Right renal cortex interstitium (tissue), 3 donors: ENCODE measurements around the gene CCDC39. TPM values are rescaled to one million over a fixed set of nuclear protein-coding genes. Genes with fewer than 3 reads are reported as not detected.
A peak's percentile ranks its signal among the peaks of the same experiment; 100 is the strongest.
"Not testable (repeated sequence)": the region's sequence is repeated elsewhere in the genome, so short reads cannot be mapped to it uniquely, and the experiment has no call there.

Source experiments
- DNase-seq, 3 donors: peaks; one replicate each; pipeline ENCODE4 v3.0.0-alpha.2; 2013; ENCODE audit warnings: low read depth in 3 of 3, low spot score in 2 of 3
- polyA plus RNA-seq, 3 donors: library from polyadenylated mRNA; unstranded; fragments of 120-200 nt; gene quantifications; one replicate each; pipeline ENCODE4 v1.2.1, GENCODE V29; 2013; ENCODE audit not compliant: insufficient read length in 3 of 3

Gene CCDC39
- polyA plus RNA-seq, 3 donors: 5.0 to 5.4 (median 5.2) TPM

DNA sequence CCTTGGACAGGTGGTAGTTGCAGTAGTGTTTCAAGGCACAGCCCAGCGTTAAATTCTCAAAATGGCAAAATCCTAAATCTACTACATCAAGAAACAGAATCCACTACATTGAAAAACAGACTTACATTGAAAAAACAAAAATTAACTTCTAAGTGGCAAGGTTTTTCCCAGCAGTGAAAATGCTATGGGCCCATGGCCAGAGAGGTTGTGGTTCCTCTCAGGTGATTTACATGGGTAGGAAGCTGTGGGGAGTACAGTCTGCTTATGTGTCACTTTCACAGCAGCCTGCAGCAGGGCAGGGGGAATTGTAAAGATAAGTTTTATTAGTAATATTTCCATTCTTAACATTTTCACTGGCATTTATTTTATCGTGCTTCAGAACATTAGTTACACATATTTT lies 52.4 kb downstream of the CCDC39 start:
- DNase-seq: no peak

DNA sequence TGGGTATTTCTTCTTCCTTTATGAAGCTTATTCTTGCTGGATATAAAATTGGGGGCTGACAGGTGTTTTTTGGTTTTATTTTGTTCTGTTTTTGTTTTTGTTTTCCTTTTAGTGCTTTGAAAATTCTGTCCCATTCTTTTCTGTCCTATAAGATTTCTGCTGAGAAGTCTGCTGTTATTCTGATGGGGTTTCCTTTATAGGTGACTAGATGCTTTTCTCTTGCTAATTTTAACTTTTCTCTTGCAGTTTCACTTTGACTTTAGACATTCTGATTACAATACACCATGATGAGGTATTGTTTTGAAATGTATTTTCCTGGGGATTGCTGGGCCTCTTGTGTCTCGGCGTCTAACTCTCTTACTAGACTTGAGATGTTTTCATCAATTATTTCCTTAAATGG lies 54.6 kb downstream of the CCDC39 start:
- DNase-seq: no peak

DNA sequence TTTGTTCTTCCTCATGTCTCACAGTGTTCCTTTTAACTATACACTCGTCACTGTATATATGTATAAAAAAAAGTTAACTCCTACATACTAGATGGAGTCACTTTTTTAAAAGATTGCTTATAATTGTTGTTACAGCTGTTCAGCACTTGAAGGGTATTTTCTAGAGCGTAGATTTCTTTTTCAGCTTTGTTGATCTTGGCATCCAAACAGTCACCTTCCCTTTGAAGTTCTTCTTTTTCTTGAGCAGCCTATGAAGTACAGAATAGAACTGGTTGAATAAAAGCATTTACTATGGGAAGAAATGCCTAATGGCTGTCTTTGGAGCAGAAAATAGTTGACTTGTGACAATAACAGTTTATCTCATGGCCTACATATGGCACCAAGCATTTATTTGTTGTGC lies 59.6 kb downstream of the CCDC39 start:
- no peak for DNase-seq

DNA sequence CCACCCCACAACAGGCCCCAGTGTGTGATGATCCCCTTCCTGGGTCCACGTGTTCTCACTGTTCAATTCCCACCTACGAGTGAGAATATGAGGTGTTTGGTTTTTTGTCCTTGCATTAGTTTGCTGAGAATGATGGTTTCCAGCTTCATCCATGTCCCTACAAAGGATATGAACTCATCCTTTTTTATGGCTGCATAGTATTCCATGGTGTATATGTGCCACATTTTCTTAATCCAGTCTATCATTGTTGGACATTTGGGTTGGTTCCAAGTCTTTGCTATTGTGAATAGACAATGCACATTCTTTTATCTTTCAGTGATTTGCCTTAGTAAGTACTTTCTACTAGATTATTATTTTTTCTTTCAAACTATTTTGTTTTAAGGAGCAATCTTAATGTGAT lies 60.7 kb downstream of the CCDC39 start:
- DNase-seq: not testable (repeated sequence)

DNA sequence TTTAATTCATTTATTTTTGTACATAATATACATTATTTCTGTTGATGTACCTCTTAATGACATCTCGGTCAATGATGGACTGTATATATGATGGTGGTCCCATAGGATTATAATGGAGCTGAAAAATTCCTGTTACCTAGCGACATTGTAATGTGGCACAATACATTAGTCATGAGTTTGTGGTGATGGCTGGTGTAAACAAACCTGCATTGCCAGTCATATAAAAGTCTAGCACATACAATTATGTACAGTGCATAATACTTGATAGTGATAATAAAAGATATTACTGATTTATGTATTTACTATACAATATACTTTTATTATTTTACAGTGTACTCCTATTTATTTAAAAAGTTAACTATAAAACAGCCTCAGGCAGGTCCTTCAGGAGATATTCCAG lies 62.2 kb downstream of the CCDC39 start:
- DNase-seq: no peak

DNA sequence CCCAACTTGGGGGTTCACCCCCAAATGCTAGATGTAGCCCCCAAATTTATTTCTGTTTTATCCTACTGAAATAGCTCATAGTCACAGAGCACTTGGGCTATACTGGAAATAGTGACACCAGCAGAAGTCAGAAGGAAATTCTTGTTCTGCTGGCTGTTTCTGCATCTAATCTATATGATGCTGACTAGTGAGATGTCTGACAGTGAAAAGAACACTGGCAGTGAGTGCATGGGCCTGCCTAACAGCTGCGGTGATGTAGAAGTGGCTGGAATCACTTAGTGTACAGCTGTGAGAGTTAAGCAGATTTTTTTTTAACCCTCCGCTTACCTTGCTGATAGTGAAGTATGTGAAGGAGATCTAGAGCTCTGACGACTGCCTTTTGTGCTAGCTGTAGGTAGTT lies 63.3 kb downstream of the CCDC39 start:
- DNase-seq: no peak

DNA sequence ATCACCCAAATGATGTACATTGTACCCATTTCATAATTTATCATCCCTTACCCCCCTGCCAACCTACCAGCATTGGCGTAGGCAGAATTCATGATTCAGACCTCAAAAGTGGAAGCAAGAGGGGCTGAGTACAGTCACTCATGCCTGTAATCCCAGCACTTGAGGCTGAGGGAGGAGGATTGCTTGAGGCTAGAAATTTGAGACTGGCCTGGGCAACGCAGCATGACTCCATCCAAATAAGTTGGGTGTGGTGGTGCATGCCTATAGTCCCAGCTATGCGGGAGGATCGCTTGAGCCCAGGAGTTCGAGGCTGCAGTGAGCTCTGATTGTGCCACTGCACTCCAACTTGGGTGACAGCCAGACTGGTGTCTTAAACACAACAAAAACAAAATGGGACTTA lies 66.9 kb downstream of the CCDC39 start:
- DNase-seq: no peak

DNA sequence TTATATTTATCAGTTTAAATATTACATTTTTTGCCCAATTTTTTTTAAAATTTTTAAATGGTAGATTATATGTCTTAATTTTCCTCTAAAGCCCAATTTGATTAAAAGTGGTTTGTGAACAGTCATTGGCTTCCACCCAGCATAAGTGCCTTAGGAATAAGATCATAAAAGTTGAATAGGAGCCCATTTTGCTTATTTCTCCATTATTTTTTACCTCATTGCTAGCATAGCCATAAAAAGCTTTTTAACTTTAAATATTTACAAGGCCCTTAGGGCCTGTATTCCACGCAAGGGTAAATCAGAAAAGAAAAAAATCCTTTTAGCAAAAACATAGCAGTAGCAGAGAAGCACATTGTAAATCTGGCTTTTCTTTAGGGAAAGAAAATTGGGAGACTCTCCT lies 68.3 kb downstream of the CCDC39 start:
- DNase-seq: no peak

DNA sequence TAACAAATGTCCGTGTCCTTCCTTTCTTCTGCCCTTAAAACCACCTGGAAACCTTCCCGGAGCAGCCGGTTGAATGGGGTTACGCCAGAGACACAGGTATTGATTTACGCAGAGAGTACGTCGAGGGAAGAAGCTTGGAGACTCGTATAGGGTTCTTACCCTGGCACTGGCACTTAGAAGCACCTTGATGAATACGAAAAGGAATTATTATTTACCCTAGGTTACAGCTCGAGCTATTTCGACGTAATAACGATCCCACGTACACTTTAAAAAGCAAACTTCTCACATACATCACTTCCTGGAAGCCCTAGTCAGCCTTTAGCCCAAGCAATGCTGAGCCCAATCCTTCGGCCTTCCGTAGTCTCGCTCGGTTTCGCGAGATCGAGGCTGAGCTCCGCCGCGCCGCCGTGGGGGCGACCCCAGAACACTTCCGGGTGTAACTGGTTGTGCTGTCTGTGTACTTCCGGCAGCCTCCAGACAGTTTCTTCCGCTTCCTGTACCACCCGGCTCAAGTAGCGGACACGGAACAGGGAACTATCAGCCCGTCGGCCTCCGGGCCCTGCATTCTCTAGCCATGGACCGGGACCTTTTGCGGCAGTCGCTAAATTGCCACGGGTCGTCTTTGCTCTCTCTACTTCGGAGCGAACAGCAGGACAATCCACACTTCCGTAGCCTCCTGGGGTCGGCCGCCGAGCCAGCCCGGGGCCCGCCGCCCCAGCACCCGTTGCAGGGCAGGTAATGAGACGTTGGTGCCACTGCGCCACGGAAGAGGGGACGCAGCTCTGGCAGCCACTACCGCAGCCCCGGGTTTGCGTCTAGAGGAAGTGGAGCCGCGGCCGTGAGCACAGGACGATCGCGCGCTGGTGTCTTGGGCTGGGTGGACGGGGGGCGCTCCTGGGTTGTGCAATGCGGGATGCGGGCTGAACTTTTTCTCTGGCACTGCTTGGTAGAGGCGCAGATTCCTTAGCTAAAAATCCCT lies 77.3 kb downstream of the CCDC39 start, which contains the start of gene TTC14:
TTC14 (plus strand) TSS at position 476 of the 979 bp plus-strand sequence; CDS start at position 575, 99 bp downstream.
- peak; percentile 72 to 83 (median 78) for DNase-seq

DNA sequence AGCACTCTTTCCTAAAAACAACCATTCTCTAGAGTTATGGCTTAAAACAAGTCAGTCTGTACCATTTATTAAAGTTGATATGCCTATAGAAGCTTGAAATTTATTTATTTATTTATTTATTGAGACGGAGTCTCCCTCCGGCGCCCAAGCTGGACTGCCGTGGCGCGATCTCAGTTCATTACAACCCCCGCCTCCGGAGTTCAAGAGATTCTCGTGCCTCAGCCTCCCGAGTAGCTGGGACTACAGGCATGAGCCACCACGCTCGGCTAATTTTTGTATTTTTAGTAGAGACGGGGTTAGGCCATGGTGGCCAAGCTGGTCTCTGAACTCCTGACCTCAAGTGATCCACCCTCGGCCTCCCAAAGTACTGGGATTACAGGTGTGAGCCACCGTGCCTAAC lies 78.8 kb downstream of the CCDC39 start:
- no peak for DNase-seq

DNA sequence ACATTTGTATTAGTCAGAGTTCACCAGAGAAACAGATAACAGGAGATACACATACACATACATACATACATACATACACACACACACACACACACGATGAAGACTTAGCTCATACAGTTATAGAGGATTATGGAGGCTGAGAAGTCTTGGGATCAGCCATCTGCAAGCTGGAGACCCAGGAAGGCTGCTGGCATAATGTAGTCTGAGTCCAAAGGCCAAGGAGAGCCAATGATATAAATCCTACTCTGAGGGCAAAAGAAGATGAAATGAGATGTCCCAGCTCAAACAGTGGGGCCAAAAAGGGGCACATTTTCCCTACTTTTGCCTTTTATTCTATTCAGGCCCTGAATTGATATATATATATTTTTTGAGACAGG lies 83.7 kb downstream of the CCDC39 start:
- no peak for DNase-seq

DNA sequence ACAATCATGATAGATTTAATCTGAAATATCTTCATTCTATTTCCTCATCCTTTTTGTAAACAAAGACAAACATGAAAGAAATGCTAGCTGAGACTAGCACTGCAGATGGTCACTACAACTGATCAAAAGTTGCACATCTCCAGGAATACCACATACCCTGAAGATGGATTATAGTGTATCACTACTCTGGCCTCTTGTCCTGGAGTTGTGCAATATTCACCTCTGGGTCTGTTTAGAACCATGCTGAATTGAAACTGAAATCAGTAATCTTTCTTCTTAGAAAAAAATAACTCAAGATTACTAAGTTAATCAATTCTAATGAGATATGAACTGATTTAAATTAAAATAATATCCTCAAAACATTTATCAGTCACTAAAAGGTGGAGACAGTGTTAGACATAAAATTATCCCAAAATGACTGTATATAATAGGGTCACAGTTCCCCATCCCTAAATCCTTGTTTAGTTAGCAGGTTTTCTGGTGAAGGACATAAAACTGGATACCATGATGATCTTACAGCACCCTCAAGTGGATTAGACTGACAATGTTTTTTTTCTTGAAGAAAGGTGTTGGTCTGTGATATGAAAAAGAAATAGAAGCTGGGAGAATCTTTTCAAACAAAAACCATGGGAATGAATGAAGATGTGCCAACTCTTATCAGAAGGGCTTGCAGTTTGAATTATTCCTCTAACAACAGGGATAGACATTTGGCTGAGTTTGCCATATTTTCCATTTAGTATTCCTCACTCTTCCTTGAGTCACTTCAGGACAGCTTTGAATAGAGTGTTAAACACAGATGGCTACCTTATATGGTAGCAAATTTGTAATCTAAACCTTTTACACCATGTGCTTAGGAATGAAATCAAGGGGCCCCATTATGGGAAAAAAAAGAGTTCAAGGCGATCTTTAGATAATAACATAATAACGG lies 84.4 kb downstream of the CCDC39 start:
- no peak for DNase-seq

DNA sequence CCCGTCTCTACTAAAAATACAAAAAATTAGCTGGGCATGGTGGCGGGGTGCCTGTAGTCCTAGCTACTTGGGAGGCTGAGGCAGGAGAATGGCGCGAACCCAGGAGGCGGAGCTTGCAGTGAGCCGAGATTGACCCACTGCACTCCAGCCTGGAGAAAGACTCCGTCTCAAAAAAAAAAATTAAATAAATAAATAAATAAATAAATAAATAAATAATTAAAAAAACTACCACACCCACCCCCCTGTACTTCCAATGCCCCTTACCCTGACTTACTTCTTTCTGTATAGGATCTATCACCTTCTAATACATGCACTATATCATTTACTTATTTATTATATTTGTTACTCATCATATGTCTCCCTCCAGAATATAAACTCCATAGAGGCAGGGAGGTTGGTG lies 85.7 kb downstream of the CCDC39 start:
- DNase-seq: not testable (repeated sequence)

DNA sequence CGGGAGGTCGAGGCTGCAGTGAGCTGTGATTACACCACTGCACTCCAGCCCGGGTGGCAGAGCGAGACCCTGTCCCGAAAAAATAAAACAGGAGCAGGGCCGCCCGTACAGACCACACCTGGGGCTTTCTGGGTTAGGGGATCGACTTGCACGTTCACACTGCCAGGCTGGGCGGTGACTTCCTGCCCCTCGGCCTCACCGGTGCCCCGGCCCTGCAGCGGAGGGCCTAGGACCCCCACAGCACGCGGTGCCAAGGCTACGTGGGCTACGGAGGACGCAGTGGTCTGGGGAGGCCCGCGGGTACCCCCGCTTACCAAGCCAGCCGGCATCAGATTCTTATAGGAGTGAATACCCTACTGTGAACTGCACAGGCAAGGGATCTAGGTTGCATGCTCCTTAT lies 88.9 kb downstream of the CCDC39 start:
- DNase-seq: no peak

DNA sequence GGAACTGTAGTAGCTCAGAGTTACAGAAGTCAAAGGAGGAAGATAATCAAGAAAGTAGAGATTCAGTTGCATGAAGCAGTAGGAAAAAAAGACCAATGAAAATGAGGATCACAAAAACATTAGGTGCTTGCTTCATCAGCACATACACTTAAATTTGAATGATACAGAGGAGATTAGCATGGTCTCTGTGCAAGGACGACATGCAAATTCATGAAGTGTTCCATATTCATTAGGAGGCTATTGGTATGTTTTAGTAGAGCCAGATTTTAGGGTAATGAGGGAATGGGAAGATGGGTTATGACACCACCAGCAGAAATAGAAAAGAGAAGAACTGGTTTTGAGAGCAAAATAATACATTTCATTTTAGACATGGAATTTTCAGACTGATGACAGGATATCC lies 98.4 kb downstream of the CCDC39 start:
- no peak for DNase-seq

DNA sequence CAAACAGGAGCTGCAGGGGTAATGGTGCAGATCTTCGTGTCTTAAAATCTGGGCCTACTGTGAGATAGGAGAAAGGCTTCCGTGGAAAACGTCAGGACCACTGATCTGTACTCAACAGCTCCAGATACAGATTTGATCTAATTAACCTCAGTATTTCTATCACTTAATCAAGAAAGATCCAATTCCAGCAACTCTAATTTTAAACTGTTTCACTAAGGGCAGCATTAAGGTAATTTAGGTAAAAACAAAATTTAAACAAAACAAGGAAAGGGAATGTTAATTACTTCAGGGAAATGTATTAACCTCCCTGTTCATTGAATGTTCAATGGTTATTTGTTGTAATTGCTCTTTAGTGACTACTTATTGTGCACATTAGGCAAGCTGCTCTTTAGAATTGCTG lies 103.7 kb downstream of the CCDC39 start:
- DNase-seq: no peak

DNA sequence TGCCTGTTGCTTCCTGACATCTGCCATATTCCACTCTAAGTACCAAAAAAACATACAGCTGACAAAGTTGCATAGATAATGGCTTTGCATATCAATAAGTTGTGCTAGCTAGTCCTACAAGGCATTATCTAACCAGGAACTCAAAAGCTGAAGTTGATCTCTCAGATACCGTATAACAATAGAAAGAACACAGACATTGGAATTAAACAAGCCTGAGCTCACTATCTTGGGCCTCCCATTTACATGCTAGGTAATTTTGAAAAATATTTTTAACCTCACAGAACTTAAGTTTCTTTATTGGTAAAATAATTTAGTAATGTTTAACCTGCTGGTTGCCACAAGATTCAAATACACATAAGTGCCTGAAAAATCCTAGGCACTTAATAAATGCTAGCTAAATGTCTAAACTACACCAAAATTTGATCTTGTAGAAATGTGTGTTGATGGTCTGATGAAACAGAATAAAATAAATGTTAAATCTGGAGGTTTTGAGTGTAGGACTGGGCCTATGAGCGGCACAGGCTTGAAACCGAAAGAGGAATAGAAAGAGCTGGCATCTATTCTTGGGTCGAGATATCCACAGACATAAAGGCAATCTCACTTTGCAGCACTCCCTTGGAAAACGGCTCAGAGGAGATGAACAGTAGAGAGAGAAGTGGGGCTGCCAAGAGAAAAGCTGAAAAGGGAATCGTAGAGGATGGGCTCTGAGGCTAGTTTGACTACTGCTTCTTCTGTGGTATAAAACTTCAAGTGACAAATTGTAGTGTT lies 107.3 kb downstream of the CCDC39 start:
- DNase-seq: no peak

DNA sequence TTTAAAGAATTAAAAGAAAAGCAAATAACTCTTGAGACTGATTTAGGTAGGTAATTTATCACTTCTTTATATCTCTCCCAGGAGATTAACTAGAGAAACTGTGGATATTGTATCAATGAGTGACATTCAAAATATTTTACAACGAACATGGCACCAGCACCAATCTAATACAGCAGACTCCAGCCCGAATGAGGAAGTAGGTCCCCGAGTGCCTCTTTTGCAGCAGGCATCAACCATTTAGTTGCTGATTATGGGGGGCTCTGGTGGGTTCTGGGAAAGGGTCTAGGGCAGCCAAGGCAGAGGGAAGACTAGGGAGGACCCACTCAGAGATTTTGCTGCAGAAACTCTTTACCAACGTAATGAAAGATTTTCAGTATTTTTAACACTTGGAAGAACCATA lies 109.1 kb downstream of the CCDC39 start:
- DNase-seq: no peak

DNA sequence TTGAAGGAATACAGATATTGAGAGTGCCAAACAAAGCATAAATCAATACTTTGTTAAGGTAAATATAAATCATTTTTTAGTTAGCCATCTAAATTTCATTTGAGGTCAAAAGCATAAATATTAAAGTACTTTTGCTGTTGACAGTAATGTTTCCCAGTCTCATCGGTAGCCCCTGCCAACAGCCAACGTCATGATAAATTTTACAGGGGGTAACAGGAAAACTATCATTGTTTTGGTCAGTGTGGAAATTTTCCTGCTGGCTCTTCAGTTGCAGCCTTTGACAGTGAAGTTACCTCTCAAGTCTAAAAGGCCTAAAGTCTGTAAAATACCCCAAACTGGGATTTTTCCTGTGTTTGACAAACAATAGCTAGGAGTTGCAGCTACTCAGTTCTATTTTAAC lies 114.6 kb downstream of the CCDC39 start:
- DNase-seq: no peak
